SK-N-DZ (cell line): ENCODE data around the gene KLRD1.
"Not testable (repeated sequence)": the region's sequence is repeated elsewhere in the genome, so short reads cannot be mapped to it uniquely, and the experiment has no call there.

ENCODE experiments used
- DNase-seq: peaks from one replicate; pipeline ENCODE4 v3.0.0-alpha.2; 2015; ENCODE audit warnings: low spot score

The KLRD1 gene

GRCh38 chr12:10368206-10369171 lies 60.8 kb downstream of the KLRD1 start:
- no peak for DNase-seq

- no peak for DNase-seq
These were observed 62.1 kb downstream of the KLRD1 start for GRCh38 chr12:10369557-10370415.

GRCh38 chr12:10371893-10372535 lies 64.3 kb downstream of the KLRD1 start:
- not testable (repeated sequence) for DNase-seq

- no peak for DNase-seq
These were observed 64.9 kb downstream of the KLRD1 start for GRCh38 chr12:10372559-10372958.

GRCh38 chr12:10374624-10375018 lies 67.0 kb downstream of the KLRD1 start:
- no peak for DNase-seq

- DNase-seq = not testable (repeated sequence)
These were observed 71.1 kb downstream of the KLRD1 start for GRCh38 chr12:10378737-10379136.
